CD14-positive monocyte (primary cell): ENCODE measurements around the gene SHLD1. TPM values are rescaled to one million over a fixed set of nuclear protein-coding genes. Genes with fewer than 3 reads are reported as not detected.

Experiments
- DNase-seq, 3 donors: peaks; one replicate each; pipeline ENCODE4 v3.0.0-alpha.2; 2011 to 2022
- H2AFZ ChIP-seq: 2 replicates; pipeline ENCODE4 v1.6.0; 2012; ENCODE audit warnings: mild to moderate bottlenecking, low read depth, low read length, inconsistent platforms; ENCODE audit not compliant: insufficient read depth, poor library complexity, severe bottlenecking
- H3K27ac ChIP-seq, 2 donors: 1 replicate in 1 of 2; 2 replicates in 1 of 2; pipeline ENCODE4 v1.5.1; 2012 to 2013; ENCODE audit warnings: low read length in 2 of 2, control low read depth in 1 of 2, inconsistent platforms in 1 of 2, low read depth in 1 of 2, mild to moderate bottlenecking in 1 of 2
- H3K27me3 ChIP-seq, 2 donors: one replicate each; pipeline versions ENCODE4 v1.6.0 to v1.6.1; 2011 to 2013; ENCODE audit warnings: low read length in 2 of 2; ENCODE audit not compliant: control insufficient read depth in 2 of 2, insufficient read depth in 2 of 2
- H3K36me3 ChIP-seq, 2 donors: replicated peaks in 1 of 2; 1 replicate in 1 of 2; 2 replicates in 1 of 2; pipeline versions ENCODE4 v1.5.1 to v1.6.1; 2012 to 2013; ENCODE audit warnings: low read length in 2 of 2, control low read depth in 1 of 2, inconsistent platforms in 1 of 2, mild to moderate bottlenecking in 1 of 2; ENCODE audit not compliant: insufficient read depth in 2 of 2, control insufficient read depth in 1 of 2
- H3K4me1 ChIP-seq, 2 donors: 1 replicate in 1 of 2; 2 replicates in 1 of 2; pipeline versions ENCODE4 v1.5.1 to v1.6.1; 2012 to 2013; ENCODE audit warnings: low read length in 2 of 2, control low read depth in 1 of 2, inconsistent platforms in 1 of 2, mild to moderate bottlenecking in 1 of 2, moderate library complexity in 1 of 2; ENCODE audit not compliant: insufficient read depth in 2 of 2, control insufficient read depth in 1 of 2
- H3K4me2 ChIP-seq: replicated peaks from 2 replicates; pipeline ENCODE3; 2012; ENCODE audit warnings: low read length, moderate library complexity, mild to moderate bottlenecking; ENCODE audit not compliant: poor library complexity, severe bottlenecking; ENCODE audit errors: extremely low read depth
- H3K4me3 ChIP-seq, 3 experiments: fragments of 200-600 bp in 1 of 3; sonication (generic) in 1 of 3; replicated peaks in 1 of 3; 1 replicate in 2 of 3; 2 replicates in 1 of 3; pipeline ENCODE4 v1.5.1; 2011 to 2013; ENCODE audit warnings: low read length in 3 of 3, mild to moderate bottlenecking in 3 of 3, control low read depth in 2 of 3, low read depth in 2 of 3, inconsistent platforms in 1 of 3, moderate library complexity in 1 of 3
- H3K79me2 ChIP-seq: 2 replicates; pipeline ENCODE4 v1.6.0; 2012; ENCODE audit warnings: mild to moderate bottlenecking, control low read depth, inconsistent platforms, low read length, moderate library complexity; ENCODE audit not compliant: insufficient read depth
- H3K9ac ChIP-seq: 2 replicates; pipeline ENCODE4 v1.6.0; 2017; ENCODE audit warnings: low read length, mild to moderate bottlenecking; ENCODE audit not compliant: insufficient read depth, poor library complexity, severe bottlenecking
- H3K9me3 ChIP-seq, 2 donors: replicated peaks in 1 of 2; 1 replicate in 1 of 2; 2 replicates in 1 of 2; pipeline versions ENCODE4 v1.5.1 to v1.6.1; 2012 to 2013; ENCODE audit warnings: low read length in 2 of 2, control low read depth in 1 of 2; ENCODE audit not compliant: control insufficient read depth in 1 of 2, insufficient read depth in 1 of 2
- H4K20me1 ChIP-seq: 2 replicates; pipeline ENCODE4 v1.6.0; 2012; ENCODE audit warnings: mild to moderate bottlenecking, low read length, control low read depth, moderate library complexity; ENCODE audit not compliant: insufficient read depth
- H3K27ac Mint-ChIP-seq, 7 donors: one replicate each; pipeline ENCODE4 v1.8.0; 2020; ENCODE audit warnings: mild to moderate bottlenecking in 7 of 7, mixed read lengths in 7 of 7, moderate library complexity in 6 of 7, inconsistent platforms in 2 of 7
- H3K27me3 Mint-ChIP-seq, 3 donors: one replicate each; pipeline ENCODE4 v1.8.0; 2021 to 2022; ENCODE audit warnings: low read depth in 3 of 3, mild to moderate bottlenecking in 3 of 3, mixed read lengths in 3 of 3, moderate library complexity in 3 of 3, inconsistent platforms in 1 of 3
- H3K36me3 Mint-ChIP-seq, 2 donors: one replicate each; pipeline ENCODE4 v1.8.0; 2020; ENCODE audit warnings: mixed read lengths in 2 of 2, inconsistent platforms in 1 of 2, mild to moderate bottlenecking in 1 of 2
- H3K4me1 Mint-ChIP-seq: one replicate; pipeline ENCODE4 v1.8.0; 2020; ENCODE audit warnings: mild to moderate bottlenecking, mixed read lengths
- H3K4me3 Mint-ChIP-seq, 2 donors: one replicate each; pipeline ENCODE4 v1.8.0; 2020; ENCODE audit warnings: mild to moderate bottlenecking in 2 of 2, mixed read lengths in 2 of 2, moderate library complexity in 1 of 2
- H3K9me3 Mint-ChIP-seq, 7 donors: one replicate each; pipeline ENCODE4 v1.8.0; 2020 to 2022; ENCODE audit warnings: mixed read lengths in 7 of 7, mild to moderate bottlenecking in 6 of 7, moderate library complexity in 6 of 7, inconsistent platforms in 2 of 7
- WGBS: methylation state at CpG from one replicate; pipeline ENCODE4 v1.1.5; 2013; ENCODE audit warnings: missing lambda C conversion rate; ENCODE audit not compliant: insufficient coverage; 5-methylcytosine and 5-hydroxymethylcytosine counted together
- intact Hi-C, 2 donors: fragments of 100-400 bp; cut with micrococcal nuclease; formaldehyde crosslinking; loops; one replicate each; pipeline versions ENCODE4 v1.15.0 to v1.15.1; 2023
- polyA plus RNA-seq, 3 donors: library from polyadenylated mRNA; depleted of rRNA in 1 of 3; unstranded in 2 of 3; stranded (reverse) in 1 of 3; fragments of 300-500 nt in 2 of 3; fragments of >200 nt in 1 of 3; fragmentation: Illumina TruSeq in 2 of 3; gene quantifications; 1 replicate in 2 of 3; 2 replicates in 1 of 3; pipeline ENCODE4 v1.2.3, GENCODE V29; 2012 to 2021
- TF ChIP-seq, protein P1 (sequence below): fragments of 200-600 bp; IDR thresholded peaks from one replicate; pipeline ENCODE4 v1.8.0; 2022; ENCODE audit warnings: antibody characterized with exemption, mild to moderate bottlenecking

Gene SHLD1
- polyA plus RNA-seq, 3 donors, result 8.3 to 12.7 (median 11.5) TPM

DNA sequence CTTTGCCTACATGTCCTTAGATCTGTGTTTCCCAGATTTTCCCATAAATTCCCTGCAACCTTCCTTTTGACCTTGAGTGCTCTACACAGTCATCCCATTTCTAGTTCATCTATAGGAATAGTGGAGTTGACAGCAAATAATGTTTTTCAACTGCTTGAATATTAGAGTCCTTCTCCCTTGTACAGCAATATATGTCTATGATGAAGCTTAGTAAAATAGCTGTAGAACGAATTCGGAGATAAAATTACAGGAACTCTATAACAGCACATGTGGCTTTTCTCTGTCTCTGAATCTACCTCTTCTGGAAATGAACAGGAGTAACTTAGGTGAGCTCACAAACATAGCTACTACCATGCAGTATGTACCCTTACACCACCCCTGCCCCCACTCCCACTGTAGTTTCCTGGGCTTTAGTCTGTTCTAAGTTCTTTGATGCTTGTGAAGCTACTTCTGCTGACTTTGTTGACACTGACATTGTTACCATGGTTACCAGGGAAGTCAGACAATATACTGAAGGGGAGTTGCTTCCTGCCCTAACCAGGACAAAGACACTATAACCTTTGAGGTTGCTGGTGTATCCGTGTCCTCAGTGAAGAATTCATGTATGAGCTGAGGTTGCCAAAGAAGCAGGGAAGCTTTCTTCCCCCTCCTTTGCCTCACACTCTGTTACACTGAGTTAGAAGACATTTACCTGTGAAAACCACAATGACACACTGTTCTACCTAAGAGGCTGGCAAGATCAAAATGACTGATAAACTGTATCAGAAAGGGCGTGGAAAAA lies 35.8 kb upstream of the SHLD1 start:
- peaks cover 5 to 6% of the 10 kb centered on the region in 2 donors for H3K9me3 ChIP-seq
- no CpG with 5 or more reads among the region's 4 CpGs for WGBS
- Mint-ChIP-seq H3K27me3 (peaks cover 3 to 14% (median 4%) of the 10 kb centered on the region in 3 donors), H3K27ac (peak overlapping the region in 4 of 7 donors; percentile 31 to 41 (median 40)), H3K9me3 (peaks cover 0 to 15% (median 9%) of the 10 kb centered on the region in 7 donors), H3K4me3 (no peak overlapping the region), H3K36me3 (peaks cover 0 to 2% of the 10 kb centered on the region in 2 donors), H3K4me1 (peaks cover 7% of the 10 kb centered on the region)
- no peaks in the 10 kb centered on the region for H4K20me1 ChIP-seq
- intact Hi-C loops, result no loop called here
- H3K27me3 ChIP-seq, result peaks cover 0 to 2% of the 10 kb centered on the region in 2 donors
- DNase-seq, result peak; percentile 54 to 72 (median 72)
- TF ChIP-seq, protein P1, sequence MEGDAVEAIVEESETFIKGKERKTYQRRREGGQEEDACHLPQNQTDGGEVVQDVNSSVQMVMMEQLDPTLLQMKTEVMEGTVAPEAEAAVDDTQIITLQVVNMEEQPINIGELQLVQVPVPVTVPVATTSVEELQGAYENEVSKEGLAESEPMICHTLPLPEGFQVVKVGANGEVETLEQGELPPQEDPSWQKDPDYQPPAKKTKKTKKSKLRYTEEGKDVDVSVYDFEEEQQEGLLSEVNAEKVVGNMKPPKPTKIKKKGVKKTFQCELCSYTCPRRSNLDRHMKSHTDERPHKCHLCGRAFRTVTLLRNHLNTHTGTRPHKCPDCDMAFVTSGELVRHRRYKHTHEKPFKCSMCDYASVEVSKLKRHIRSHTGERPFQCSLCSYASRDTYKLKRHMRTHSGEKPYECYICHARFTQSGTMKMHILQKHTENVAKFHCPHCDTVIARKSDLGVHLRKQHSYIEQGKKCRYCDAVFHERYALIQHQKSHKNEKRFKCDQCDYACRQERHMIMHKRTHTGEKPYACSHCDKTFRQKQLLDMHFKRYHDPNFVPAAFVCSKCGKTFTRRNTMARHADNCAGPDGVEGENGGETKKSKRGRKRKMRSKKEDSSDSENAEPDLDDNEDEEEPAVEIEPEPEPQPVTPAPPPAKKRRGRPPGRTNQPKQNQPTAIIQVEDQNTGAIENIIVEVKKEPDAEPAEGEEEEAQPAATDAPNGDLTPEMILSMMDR, result no peak
- H3K9ac ChIP-seq, result no peak overlapping the region
- no peak overlapping the region for H3K27ac ChIP-seq
- no peak overlapping the region for H2AFZ ChIP-seq
- H3K4me2 ChIP-seq, result no peak overlapping the region
- no peaks in the 10 kb centered on the region for H3K79me2 ChIP-seq
- no peaks in the 10 kb centered on the region for H3K36me3 ChIP-seq
- H3K4me1 ChIP-seq, result peaks cover 0 to 6% of the 10 kb centered on the region in 2 donors
- H3K4me3 ChIP-seq, result no peak overlapping the region

DNA sequence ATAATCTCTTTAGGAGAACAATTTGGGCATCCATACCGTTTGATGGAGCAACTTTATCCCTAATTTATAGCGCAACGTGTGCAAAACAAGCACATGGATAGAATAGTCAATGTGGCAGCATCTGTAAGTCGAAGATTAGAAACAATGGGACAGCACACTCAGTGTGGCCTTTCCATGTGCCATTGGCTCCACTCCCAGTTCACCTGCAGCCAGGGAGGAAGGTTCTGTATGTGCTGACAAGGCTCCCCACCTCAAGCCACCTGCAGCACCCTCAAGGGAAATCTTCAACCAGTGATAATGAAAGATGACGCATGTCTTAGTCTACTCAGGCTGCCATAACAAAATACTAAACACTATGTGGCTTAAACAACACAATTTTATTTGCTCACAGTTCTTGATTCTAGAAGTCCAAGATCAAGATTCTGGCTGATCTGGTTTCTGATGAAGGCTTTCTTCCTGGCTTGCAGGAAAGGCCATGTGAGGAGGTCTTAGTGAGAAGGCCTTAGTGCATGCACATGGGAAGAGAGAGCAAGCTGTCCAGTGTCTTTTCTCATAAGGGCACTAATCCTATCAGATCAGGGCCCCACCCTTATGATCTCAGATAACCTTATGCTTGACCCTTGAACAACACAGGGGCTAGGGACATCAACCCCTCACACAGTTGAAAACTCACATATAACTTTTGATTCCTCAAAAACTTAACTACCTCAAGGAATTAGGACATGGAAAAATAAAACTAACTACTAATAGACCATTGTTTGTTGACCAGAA lies 34.9 kb upstream of the SHLD1 start:
- TF ChIP-seq, protein P1, result no peak
- H3K27ac ChIP-seq, result no peak overlapping the region
- Mint-ChIP-seq H3K4me1 (peaks cover 7% of the 10 kb centered on the region), H3K9me3 (peaks cover 0 to 15% (median 9%) of the 10 kb centered on the region in 7 donors), H3K36me3 (peaks cover 0 to 2% of the 10 kb centered on the region in 2 donors), H3K4me3 (no peak overlapping the region), H3K27ac (peak overlapping the region in 5 of 7 donors; percentile 8 to 74 (median 38)), H3K27me3 (peaks cover 4 to 14% (median 6%) of the 10 kb centered on the region in 3 donors)
- no peak for DNase-seq
- intact Hi-C loops, result no loop called here
- WGBS, result 100% methylated on average over 1 of the region's 5 CpGs
- no peaks in the 10 kb centered on the region for H3K79me2 ChIP-seq
- H4K20me1 ChIP-seq, result no peaks in the 10 kb centered on the region
- H3K4me2 ChIP-seq, result no peak overlapping the region
- peaks cover 5 to 6% of the 10 kb centered on the region in 2 donors for H3K9me3 ChIP-seq
- no peak overlapping the region for H2AFZ ChIP-seq
- no peaks in the 10 kb centered on the region for H3K36me3 ChIP-seq
- no peak overlapping the region for H3K9ac ChIP-seq
- peaks cover 0 to 2% of the 10 kb centered on the region in 2 donors for H3K27me3 ChIP-seq
- no peak overlapping the region for H3K4me3 ChIP-seq
- peaks cover 6% of the 10 kb centered on the region in 2 donors for H3K4me1 ChIP-seq
